Testis (tissue), 2 donors: ENCODE data around the gene TNS3.

Source experiments
- CTCF ChIP-seq, 3 experiments: fragments of 450-650 bp in 2 of 3; fragments of 200-600 bp in 1 of 3; sonication (generic) in 1 of 3; IDR thresholded peaks; one replicate each; pipeline ENCODE4 v1.5.1; 2016 to 2019; ENCODE audit warnings: antibody characterized with exemption in 3 of 3, mild to moderate bottlenecking in 2 of 3, moderate library complexity in 1 of 3
- POLR2A ChIP-seq: fragments of 450-650 bp; IDR thresholded peaks from one replicate; pipeline ENCODE4 v1.6.1; 2017; ENCODE audit warnings: antibody characterized with exemption, mild to moderate bottlenecking, moderate library complexity

- TF ChIP-seq CTCF (IDR thresholded peaks at IDR 0.05) (no peak), POLR2A (no peak)
Measured at GRCh38 chr7:47458057-47458456, 123.9 kb downstream of the TNS3 start.
